Activated gamma-delta T cell treated with anti-CD3 and anti-CD28 coated beads, Interleukin-2, amount 50 U/mL, for 16 hours (primary cell): ENCODE data around the gene ZEB2.

Experiments
- DNase-seq: peaks from one replicate; pipeline ENCODE4 v3.0.0-alpha.2; 2020; ENCODE audit warnings: low read depth

Gene ZEB2

GRCh38 chr2:144528108-144528507 lies 8.2 kb upstream of the ZEB2 start:
- no peak for DNase-seq

- no peak for DNase-seq
These were observed 6.9 kb upstream of the ZEB2 start for GRCh38 chr2:144526831-144527230.

GRCh38 chr2:144524118-144525009 lies 4.4 kb upstream of the ZEB2 start:
- DNase-seq = no peak

GRCh38 chr2:144523596-144524117 lies 3.7 kb upstream of the ZEB2 start:
- no peak for DNase-seq

- DNase-seq = no peak
These were observed 3.1 kb upstream of the ZEB2 start for GRCh38 chr2:144522897-144523595.

GRCh38 chr2:144522176-144522896 lies 2.4 kb upstream of the ZEB2 start:
- no peak for DNase-seq

GRCh38 chr2:144521686-144522085 lies 1.8 kb upstream of the ZEB2 start:
- no peak for DNase-seq

GRCh38 chr2:144520756-144521487 lies 1.0 kb upstream of the ZEB2 start:
- no peak for DNase-seq

- no peak for DNase-seq
These were observed 354 bp downstream of the ZEB2 start for GRCh38 chr2:144519597-144519933.

GRCh38 chr2:144518748-144519596 lies 947 bp downstream of the ZEB2 start:
- no peak for DNase-seq

- no peak for DNase-seq
These were observed 1.8 kb downstream of the ZEB2 start for GRCh38 chr2:144517866-144518747.

GRCh38 chr2:144516981-144517865 lies 2.7 kb downstream of the ZEB2 start:
- peak; percentile 46 for DNase-seq

GRCh38 chr2:144516411-144516980 lies 3.4 kb downstream of the ZEB2 start:
- DNase-seq = no peak

GRCh38 chr2:144515696-144516410 lies 4.1 kb downstream of the ZEB2 start:
- DNase-seq = no peak

GRCh38 chr2:144515099-144515695 lies 4.7 kb downstream of the ZEB2 start:
- DNase-seq = no peak

GRCh38 chr2:144514616-144515091 lies 5.3 kb downstream of the ZEB2 start:
- DNase-seq = no peak

GRCh38 chr2:144513388-144514101 lies 6.4 kb downstream of the ZEB2 start:
- DNase-seq = no peak
